WI38 (cell line): Measurements from ENCODE around the gene TAF1C.

Experiments used
- H3K4me3 ChIP-seq: 2 replicates; pipeline ENCODE4 v1.5.1; 2011; ENCODE audit warnings: low read depth, mild to moderate bottlenecking, control low read depth, low read length
- TF ChIP-seq, protein P1 (sequence below): IDR thresholded peaks from 2 replicates; pipeline ENCODE4 v1.5.1; 2012; ENCODE audit warnings: low read depth, mild to moderate bottlenecking, control low read depth, low read length

Gene TAF1C

DNA sequence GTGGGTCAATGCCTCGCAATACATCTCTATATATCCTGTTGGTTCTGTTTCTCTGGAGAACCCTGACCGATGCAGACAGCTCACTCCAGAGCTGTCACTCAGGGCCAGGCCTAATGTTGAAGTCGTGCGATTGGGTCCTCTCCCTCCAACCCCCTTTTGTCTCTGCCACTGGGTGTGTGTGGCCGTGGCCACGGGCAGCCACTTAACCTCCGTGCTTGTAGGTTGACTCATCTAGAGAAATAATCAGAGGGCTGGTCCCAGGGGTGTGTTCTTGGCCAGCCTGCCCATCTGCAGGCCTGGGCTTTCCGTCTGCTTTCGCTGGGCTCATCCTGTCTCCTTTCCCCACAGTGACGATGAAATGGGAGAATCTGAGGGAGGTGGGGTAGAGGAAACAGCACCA, 11.5 kb upstream of the TAF1C start:
- H3K4me3 ChIP-seq: no peak overlapping the region
- TF ChIP-seq, protein P1, sequence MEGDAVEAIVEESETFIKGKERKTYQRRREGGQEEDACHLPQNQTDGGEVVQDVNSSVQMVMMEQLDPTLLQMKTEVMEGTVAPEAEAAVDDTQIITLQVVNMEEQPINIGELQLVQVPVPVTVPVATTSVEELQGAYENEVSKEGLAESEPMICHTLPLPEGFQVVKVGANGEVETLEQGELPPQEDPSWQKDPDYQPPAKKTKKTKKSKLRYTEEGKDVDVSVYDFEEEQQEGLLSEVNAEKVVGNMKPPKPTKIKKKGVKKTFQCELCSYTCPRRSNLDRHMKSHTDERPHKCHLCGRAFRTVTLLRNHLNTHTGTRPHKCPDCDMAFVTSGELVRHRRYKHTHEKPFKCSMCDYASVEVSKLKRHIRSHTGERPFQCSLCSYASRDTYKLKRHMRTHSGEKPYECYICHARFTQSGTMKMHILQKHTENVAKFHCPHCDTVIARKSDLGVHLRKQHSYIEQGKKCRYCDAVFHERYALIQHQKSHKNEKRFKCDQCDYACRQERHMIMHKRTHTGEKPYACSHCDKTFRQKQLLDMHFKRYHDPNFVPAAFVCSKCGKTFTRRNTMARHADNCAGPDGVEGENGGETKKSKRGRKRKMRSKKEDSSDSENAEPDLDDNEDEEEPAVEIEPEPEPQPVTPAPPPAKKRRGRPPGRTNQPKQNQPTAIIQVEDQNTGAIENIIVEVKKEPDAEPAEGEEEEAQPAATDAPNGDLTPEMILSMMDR: no peak

DNA sequence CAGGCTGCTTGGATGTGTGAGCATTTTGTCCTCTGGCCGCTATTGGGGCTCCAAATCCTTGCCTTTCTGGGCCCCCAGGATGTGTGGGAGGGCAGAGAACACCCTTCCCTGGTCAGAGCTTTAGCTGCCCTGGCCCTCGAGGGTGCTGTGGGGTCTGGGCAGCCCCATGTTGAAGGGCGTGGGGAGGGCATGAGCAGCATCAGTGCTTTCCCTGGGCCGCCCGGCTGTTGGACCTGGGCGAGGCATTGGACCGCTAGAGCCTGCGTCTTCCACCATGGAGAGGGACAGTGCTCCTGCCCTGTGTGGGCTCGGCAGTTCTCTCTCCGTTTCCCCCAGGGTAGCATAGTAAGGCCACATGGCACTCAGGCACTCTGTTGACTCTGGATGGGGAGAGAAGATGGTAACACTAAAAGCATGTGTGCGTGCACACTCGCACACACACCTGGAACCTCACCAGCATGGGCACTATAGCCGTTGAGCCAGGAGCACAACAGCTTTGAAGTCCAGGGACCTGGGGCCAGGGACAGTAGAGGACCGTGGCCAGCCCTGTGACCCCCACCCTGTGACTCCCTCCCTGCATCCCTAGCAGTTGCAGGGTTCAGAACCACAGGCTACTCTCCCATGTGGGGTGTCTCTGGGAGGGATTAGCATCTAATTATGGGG, 10.7 kb upstream of the TAF1C start:
- H3K4me3 ChIP-seq: no peak overlapping the region
- TF ChIP-seq, protein P1: no peak

DNA sequence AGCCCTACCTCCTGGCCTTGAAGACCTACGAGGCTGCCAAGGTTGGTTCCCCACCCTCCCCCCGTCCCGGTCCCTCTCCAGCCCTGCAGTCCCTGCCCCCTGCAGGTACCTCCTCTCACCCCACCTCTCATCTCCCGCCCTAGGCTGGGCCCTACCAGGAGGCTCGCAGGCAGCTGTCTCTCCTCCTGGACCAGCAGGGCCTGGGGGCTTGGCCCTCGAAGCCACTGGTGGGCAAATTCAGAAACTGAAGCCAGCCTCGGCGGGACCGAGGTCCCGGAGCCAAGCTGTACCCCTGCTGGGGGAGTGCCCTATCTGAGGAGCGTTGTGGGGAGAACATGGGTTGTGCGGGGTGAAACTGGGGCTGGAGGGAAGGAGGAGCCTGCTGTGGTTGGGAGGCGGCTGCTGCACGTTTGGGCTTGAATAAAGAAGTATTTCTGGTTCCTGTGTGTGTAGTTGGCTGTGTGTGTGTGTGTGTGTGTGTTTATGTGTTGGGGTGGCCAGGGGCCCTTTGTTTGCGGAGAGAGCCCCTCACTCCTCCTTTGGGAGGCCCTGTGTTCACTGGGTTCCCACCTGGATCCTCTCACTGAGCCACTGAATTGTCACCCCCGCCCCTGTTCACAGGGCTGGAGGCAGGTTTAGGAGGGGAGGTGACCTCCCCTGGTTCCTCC, 10.0 kb upstream of the TAF1C start:
- TF ChIP-seq, protein P1: no peak
- H3K4me3 ChIP-seq: no peak overlapping the region

DNA sequence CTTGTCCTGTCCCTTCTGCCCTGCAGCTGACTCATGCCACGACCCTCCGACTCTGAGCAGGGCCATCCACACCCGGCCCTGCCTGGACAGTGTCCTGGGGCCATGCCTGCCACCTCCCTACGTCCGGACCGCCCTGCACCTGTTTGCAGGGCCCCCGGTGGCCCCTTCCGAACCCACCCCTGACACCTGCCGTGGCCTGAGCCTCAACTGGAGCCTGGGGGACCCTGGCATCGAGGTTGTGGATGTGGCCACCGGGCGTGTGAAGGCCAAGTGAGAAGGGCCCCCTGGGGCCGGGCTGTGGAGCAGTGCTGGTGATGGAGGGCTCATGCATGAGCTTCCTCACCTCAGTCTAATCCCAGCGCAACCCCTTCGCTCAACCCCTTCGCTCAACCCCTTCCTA, 9.2 kb upstream of the TAF1C start:
- TF ChIP-seq, protein P1: no peak
- no peak overlapping the region for H3K4me3 ChIP-seq

DNA sequence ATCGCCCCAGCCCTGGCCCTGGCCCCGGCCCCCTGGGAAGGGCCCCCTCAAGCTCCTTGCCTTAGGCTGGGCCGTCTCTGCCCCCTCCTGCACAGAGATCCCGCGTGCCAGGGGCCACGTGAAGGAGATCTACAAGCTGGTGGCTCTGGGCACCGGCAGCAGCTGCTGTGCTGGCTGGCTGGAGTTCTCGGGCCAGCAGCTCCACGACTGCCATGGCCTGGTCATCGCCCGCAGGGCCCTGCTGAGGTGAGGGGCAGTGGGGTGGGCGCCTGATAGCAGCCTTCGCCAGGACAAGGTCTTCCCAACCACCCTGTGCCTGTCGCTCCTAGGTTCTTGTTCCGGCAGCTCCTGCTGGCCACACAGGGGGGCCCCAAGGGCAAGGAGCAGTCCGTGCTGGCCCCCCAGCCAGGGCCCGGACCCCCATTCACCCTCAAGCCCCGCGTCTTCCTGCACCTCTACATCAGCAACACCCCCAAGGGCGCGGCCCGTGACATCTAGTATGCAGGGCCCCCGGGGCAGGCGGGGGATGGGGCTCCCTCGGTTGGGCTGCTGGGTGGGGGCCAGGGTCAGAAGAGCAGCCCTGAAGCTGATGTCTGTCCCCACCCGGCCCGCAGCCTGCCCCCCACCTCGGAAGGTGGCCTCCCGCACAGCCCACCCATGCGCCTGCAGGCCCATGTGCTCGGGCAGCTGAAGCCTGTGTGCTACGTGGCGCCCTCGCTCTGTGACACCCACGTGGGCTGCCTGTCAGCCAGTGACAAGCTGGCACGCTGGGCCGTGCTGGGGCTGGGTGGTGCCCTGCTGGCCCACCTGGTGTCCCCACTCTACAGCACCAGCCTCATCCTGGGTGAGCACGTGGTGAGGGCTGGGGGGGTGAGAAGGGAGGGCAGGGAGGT, 8.6 kb upstream of the TAF1C start:
- H3K4me3 ChIP-seq: no peak overlapping the region
- TF ChIP-seq, protein P1: no peak

DNA sequence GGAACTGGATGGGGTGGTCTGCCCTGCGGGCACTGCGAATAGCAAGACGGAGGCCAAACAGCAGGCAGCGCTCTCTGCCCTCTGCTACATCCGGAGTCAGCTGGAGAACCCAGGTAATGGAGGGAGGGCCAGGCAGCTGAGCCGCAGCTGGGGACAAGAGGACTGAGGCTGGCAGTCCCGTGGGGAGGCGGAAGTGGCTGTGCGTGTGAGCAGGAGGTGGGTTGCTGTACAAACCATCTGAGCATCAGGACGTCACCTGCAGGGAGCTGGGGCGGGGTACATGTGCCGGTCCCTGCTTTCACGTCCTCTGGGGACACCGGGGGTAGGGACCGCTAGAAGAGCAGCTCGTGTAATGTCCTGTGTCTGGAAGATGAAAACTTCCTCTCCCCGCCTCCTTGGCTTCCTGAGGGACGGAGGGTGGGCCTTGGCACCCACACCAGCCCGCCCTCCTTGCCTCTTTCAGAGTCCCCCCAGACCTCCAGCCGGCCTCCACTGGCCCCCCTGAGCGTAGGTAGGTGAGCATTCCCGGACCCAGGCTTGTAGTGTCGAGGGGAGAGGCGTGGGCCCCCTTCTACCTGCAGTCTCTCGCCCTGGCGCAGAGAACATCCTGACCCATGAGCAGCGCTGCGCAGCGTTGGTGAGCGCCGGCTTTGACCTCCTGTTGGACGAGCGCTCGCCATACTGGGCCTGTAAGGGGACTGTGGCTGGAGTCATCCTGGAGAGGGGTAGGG, 7.8 kb upstream of the TAF1C start:
- TF ChIP-seq, protein P1: no peak
- no peak overlapping the region for H3K4me3 ChIP-seq
